Stimulated activated CD8-positive, alpha-beta memory T cell treated with anti-CD3 and anti-CD28 coated beads, Interleukin-4, amount 100 ng/mL, for 4 hours (primary cell): ENCODE data around the gene WDR35.
"Not testable (repeated sequence)": the region's sequence is repeated elsewhere in the genome, so short reads cannot be mapped to it uniquely, and the experiment has no call there.

Source experiments
- DNase-seq, 2 donors: peaks; one replicate each; pipeline ENCODE4 v3.0.0-alpha.2; 2020; ENCODE audit warnings: low read depth in 2 of 2, low spot score in 1 of 2

Gene WDR35

GRCh38 chr2:19894134-19894792 lies 95.6 kb downstream of the WDR35 start:
- no peak for DNase-seq

- no peak for DNase-seq
Measured at GRCh38 chr2:19893520-19894133, 96.3 kb downstream of the WDR35 start.

- not testable (repeated sequence) for DNase-seq
Measured at GRCh38 chr2:19891971-19892370, 97.9 kb downstream of the WDR35 start.

- no peak for DNase-seq
Measured at GRCh38 chr2:19890104-19890503, 99.8 kb downstream of the WDR35 start.

GRCh38 chr2:19888831-19889230 lies 101.1 kb downstream of the WDR35 start:
- DNase-seq, result no peak

- DNase-seq, result no peak
Measured at GRCh38 chr2:19887510-19887909, 102.4 kb downstream of the WDR35 start.

- no peak for DNase-seq
Measured at GRCh38 chr2:19886261-19886660, 103.6 kb downstream of the WDR35 start.

- DNase-seq, result no peak
Measured at GRCh38 chr2:19885791-19886190, 104.1 kb downstream of the WDR35 start.

GRCh38 chr2:19883971-19884720 lies 105.8 kb downstream of the WDR35 start:
- DNase-seq, result no peak

- DNase-seq, result no peak
Measured at GRCh38 chr2:19883486-19883885, 106.4 kb downstream of the WDR35 start.

GRCh38 chr2:19882286-19882685 lies 107.6 kb downstream of the WDR35 start:
- DNase-seq, result no peak

GRCh38 chr2:19881908-19882265 lies 108.0 kb downstream of the WDR35 start:
- DNase-seq, result no peak

- no peak for DNase-seq
Measured at GRCh38 chr2:19881221-19881907, 108.5 kb downstream of the WDR35 start.

- DNase-seq, result not testable (repeated sequence)
Measured at GRCh38 chr2:19880191-19880590, 109.7 kb downstream of the WDR35 start.

- DNase-seq, result no peak
Measured at GRCh38 chr2:19879120-19879519, 110.8 kb downstream of the WDR35 start.

- DNase-seq, result no peak
Measured at GRCh38 chr2:19878268-19879046, 111.4 kb downstream of the WDR35 start.

- no peak for DNase-seq
Measured at GRCh38 chr2:19876751-19877150, 113.2 kb downstream of the WDR35 start.

- no peak for DNase-seq
Measured at GRCh38 chr2:19875280-19875679, 114.6 kb downstream of the WDR35 start.

- DNase-seq, result no peak
Measured at GRCh38 chr2:19874726-19875125, 115.2 kb downstream of the WDR35 start.

- no peak for DNase-seq
Measured at GRCh38 chr2:19873014-19873413, 116.9 kb downstream of the WDR35 start.

- DNase-seq, result no peak
Measured at GRCh38 chr2:19872302-19872701, 117.6 kb downstream of the WDR35 start.
